ENCODE data around the gene SH3GLB1. TPM values are rescaled to one million over a fixed set of nuclear protein-coding genes. Genes with fewer than 3 reads are reported as not detected.
A peak's percentile ranks its signal among the peaks of the same experiment; 100 is the strongest.

The SH3GLB1 gene
- total and polyA plus RNA-seq, 5 donors: 38.8 to 103 (median 102) TPM

GRCh38 chr1:86731416-86731815 lies 27.0 kb downstream of the SH3GLB1 start:
- no peaks in the 10 kb centered on the region for H3K4me1 ChIP-seq (ENCODE audit: control insufficient read depth, insufficient read depth, low read length)
- H3K9me3 ChIP-seq (ENCODE audit: control insufficient read depth, low read length): no peaks in the 10 kb centered on the region
- no peak overlapping the region for H3K4me3 ChIP-seq (ENCODE audit: low read length)
- intact Hi-C loops (cut with DNase I): no loop called here
- DNase-seq: no peak
- 97% methylated on average over 1 of the region's 1 CpG for WGBS
- ATAC-seq: no peak
- H3K27me3 ChIP-seq (ENCODE audit: control insufficient read depth, insufficient read depth): no peaks in the 10 kb centered on the region
- no peak overlapping the region for H3K27ac ChIP-seq (ENCODE audit: low read length)

GRCh38 chr1:86733340-86733739 lies 29.0 kb downstream of the SH3GLB1 start:
- no peaks in the 10 kb centered on the region for H3K9me3 ChIP-seq (ENCODE audit: control insufficient read depth, low read length)
- no peak overlapping the region for H3K4me3 ChIP-seq (ENCODE audit: low read length)
- no peaks in the 10 kb centered on the region for H3K27me3 ChIP-seq (ENCODE audit: control insufficient read depth, insufficient read depth)
- DNase-seq (no peak), ATAC-seq (no peak)
- intact Hi-C loops (cut with DNase I): no loop called here
- no peaks in the 10 kb centered on the region for H3K4me1 ChIP-seq (ENCODE audit: control insufficient read depth, insufficient read depth, low read length)
- 21% methylated on average over 2 of the region's 2 CpGs for WGBS
- no peak overlapping the region for H3K27ac ChIP-seq (ENCODE audit: low read length)

- DNase-seq: no peak
- intact Hi-C loops (cut with DNase I): no loop called here
These were observed 35.5 kb downstream of the SH3GLB1 start for GRCh38 chr1:86739648-86740509.

GRCh38 chr1:86741947-86742572 lies 37.7 kb downstream of the SH3GLB1 start:
- no peak for DNase-seq
- intact Hi-C loops (cut with DNase I): no loop called here
- Histone ChIP-seq H3K27me3 (ENCODE audit: control insufficient read depth, insufficient read depth) (no peaks in the 10 kb centered on the region), H3K9me3 (ENCODE audit: control insufficient read depth, low read length) (no peaks in the 10 kb centered on the region), H3K27ac (ENCODE audit: low read length) (no peak overlapping the region), H3K4me1 (ENCODE audit: control insufficient read depth, insufficient read depth, low read length) (no peaks in the 10 kb centered on the region), H3K4me3 (ENCODE audit: low read length) (no peak overlapping the region)
- WGBS: 46% methylated on average over 6 of the region's 6 CpGs
- ATAC-seq: no peak

More at GRCh38 chr1:86739648-86740509, 35.5 kb downstream of the SH3GLB1 start:
- H3K4me1 ChIP-seq (ENCODE audit: control insufficient read depth, insufficient read depth, low read length): no peaks in the 10 kb centered on the region
- H3K27me3 ChIP-seq (ENCODE audit: control insufficient read depth, insufficient read depth): no peaks in the 10 kb centered on the region
- no peaks in the 10 kb centered on the region for H3K9me3 ChIP-seq (ENCODE audit: control insufficient read depth, low read length)
- 67% methylated on average over 3 of the region's 3 CpGs for WGBS
- H3K4me3 ChIP-seq (ENCODE audit: low read length): no peak overlapping the region
- no peak overlapping the region for H3K27ac ChIP-seq (ENCODE audit: low read length)
- ATAC-seq: peak; percentile 38 to 40

- H3K9me3 ChIP-seq (ENCODE audit: control insufficient read depth, low read length): no peaks in the 10 kb centered on the region
- H3K4me1 ChIP-seq (ENCODE audit: control insufficient read depth, insufficient read depth, low read length): no peaks in the 10 kb centered on the region
- 57% methylated on average over 1 of the region's 1 CpG for WGBS
- intact Hi-C loops (cut with DNase I): no loop called here
- no peak for DNase-seq
- no peak overlapping the region for H3K4me3 ChIP-seq (ENCODE audit: low read length)
- H3K27me3 ChIP-seq (ENCODE audit: control insufficient read depth, insufficient read depth): no peaks in the 10 kb centered on the region
- ATAC-seq: peak; percentile 29 to 36
- H3K27ac ChIP-seq (ENCODE audit: low read length): no peak overlapping the region
These were observed 42.9 kb downstream of the SH3GLB1 start for GRCh38 chr1:86747304-86747703.

- intact Hi-C loops (cut with DNase I): no loop called here
- 84% methylated on average over 4 of the region's 4 CpGs for WGBS
- Histone ChIP-seq H3K9me3 (ENCODE audit: control insufficient read depth, low read length) (no peaks in the 10 kb centered on the region), H3K4me3 (ENCODE audit: low read length) (no peak overlapping the region), H3K4me1 (ENCODE audit: control insufficient read depth, insufficient read depth, low read length) (no peaks in the 10 kb centered on the region), H3K27me3 (ENCODE audit: control insufficient read depth, insufficient read depth) (no peaks in the 10 kb centered on the region), H3K27ac (ENCODE audit: low read length) (no peak overlapping the region)
- DNase-seq (no peak), ATAC-seq (no peak)
These were observed 44.4 kb downstream of the SH3GLB1 start for GRCh38 chr1:86748622-86749373.

GRCh38 chr1:86750076-86750475 lies 45.7 kb downstream of the SH3GLB1 start:
- no peak overlapping the region for H3K4me3 ChIP-seq (ENCODE audit: low read length)
- WGBS: 68% methylated on average over 1 of the region's 1 CpG
- H3K9me3 ChIP-seq (ENCODE audit: control insufficient read depth, low read length): no peaks in the 10 kb centered on the region
- no peaks in the 10 kb centered on the region for H3K4me1 ChIP-seq (ENCODE audit: control insufficient read depth, insufficient read depth, low read length)
- ATAC-seq (no peak), DNase-seq (no peak)
- intact Hi-C loops (cut with DNase I): no loop called here
- no peak overlapping the region for H3K27ac ChIP-seq (ENCODE audit: low read length)
- no peaks in the 10 kb centered on the region for H3K27me3 ChIP-seq (ENCODE audit: control insufficient read depth, insufficient read depth)

- Histone ChIP-seq H3K4me1 (ENCODE audit: control insufficient read depth, insufficient read depth, low read length) (no peaks in the 10 kb centered on the region), H3K4me3 (ENCODE audit: low read length) (no peak overlapping the region), H3K9me3 (ENCODE audit: control insufficient read depth, low read length) (no peaks in the 10 kb centered on the region), H3K27me3 (ENCODE audit: control insufficient read depth, insufficient read depth) (no peaks in the 10 kb centered on the region), H3K27ac (ENCODE audit: low read length) (no peak overlapping the region)
- intact Hi-C loops (cut with DNase I): no loop called here
- DNase-seq (no peak), ATAC-seq (no peak)
- 87% methylated on average over 5 of the region's 5 CpGs for WGBS
These were observed 46.2 kb downstream of the SH3GLB1 start for GRCh38 chr1:86750530-86750929.

GRCh38 chr1:86751923-86752322 lies 47.5 kb downstream of the SH3GLB1 start:
- no peak overlapping the region for H3K4me3 ChIP-seq (ENCODE audit: low read length)
- DNase-seq (no peak), ATAC-seq (no peak)
- WGBS: 87% methylated on average over 6 of the region's 6 CpGs
- intact Hi-C loops (cut with DNase I): no loop called here
- H3K4me1 ChIP-seq (ENCODE audit: control insufficient read depth, insufficient read depth, low read length): no peaks in the 10 kb centered on the region
- H3K9me3 ChIP-seq (ENCODE audit: control insufficient read depth, low read length): no peaks in the 10 kb centered on the region
- H3K27ac ChIP-seq (ENCODE audit: low read length): no peak overlapping the region
- H3K27me3 ChIP-seq (ENCODE audit: control insufficient read depth, insufficient read depth): no peaks in the 10 kb centered on the region

GRCh38 chr1:86753700-86754099 lies 49.3 kb downstream of the SH3GLB1 start:
- Histone ChIP-seq H3K4me3 (ENCODE audit: low read length) (no peak overlapping the region), H3K9me3 (ENCODE audit: control insufficient read depth, low read length) (no peaks in the 10 kb centered on the region), H3K27me3 (ENCODE audit: control insufficient read depth, insufficient read depth) (no peaks in the 10 kb centered on the region), H3K4me1 (ENCODE audit: control insufficient read depth, insufficient read depth, low read length) (no peaks in the 10 kb centered on the region), H3K27ac (ENCODE audit: low read length) (no peak overlapping the region)
- DNase-seq: no peak
- no peak for ATAC-seq
- intact Hi-C loops (cut with DNase I): no loop called here
